DND-41 (cell line): ENCODE measurements around the gene FAM193A.
A peak's percentile ranks its signal among the peaks of the same experiment; 100 is the strongest.

Experiments
- ATAC-seq: fragments of 200-7000 bp; cut with Tn5 transposase; 3 replicates; pipeline ENCODE4 v1.9.1; 2021; ENCODE audit warnings: low read depth; ENCODE audit not compliant: insufficient read depth
- DNase-seq: peaks from one replicate; pipeline ENCODE4 v3.0.0-alpha.2; 2020
- H2AFZ ChIP-seq: 2 replicates; pipeline ENCODE4 v1.6.0; 2012; ENCODE audit warnings: low read depth, low read length
- H3K27ac ChIP-seq: 2 replicates; pipeline ENCODE4 v1.5.1; 2012; ENCODE audit warnings: low read length, inconsistent platforms
- H3K27me3 ChIP-seq: fragments of 200-600 bp; sonication (generic); 2 replicates; pipeline ENCODE4 v1.6.0; 2012; ENCODE audit warnings: low read length, mild to moderate bottlenecking, inconsistent platforms; ENCODE audit not compliant: insufficient read depth, poor library complexity
- H3K36me3 ChIP-seq: 2 replicates; pipeline ENCODE4 v1.5.1; 2012; ENCODE audit warnings: low read length, inconsistent platforms; ENCODE audit not compliant: insufficient read depth
- H3K4me1 ChIP-seq: 2 replicates; pipeline ENCODE4 v1.5.1; 2012; ENCODE audit warnings: mild to moderate bottlenecking, low read length; ENCODE audit not compliant: insufficient read depth
- H3K4me2 ChIP-seq: 2 replicates; pipeline ENCODE4 v1.6.0; 2012; ENCODE audit warnings: mild to moderate bottlenecking, moderate library complexity, low read length, inconsistent platforms; ENCODE audit not compliant: insufficient read depth
- H3K4me3 ChIP-seq, 2 experiments: fragments of 200-600 bp in 1 of 2; shearing (Covaris generic) in 1 of 2; 2 replicates each; pipeline ENCODE4 v1.5.1; 2012 to 2016; ENCODE audit warnings: inconsistent platforms in 2 of 2, low read length in 2 of 2, mild to moderate bottlenecking in 2 of 2, low read depth in 1 of 2, moderate library complexity in 1 of 2
- H3K79me2 ChIP-seq: 2 replicates; pipeline ENCODE4 v1.6.0; 2012; ENCODE audit warnings: low read length, inconsistent platforms; ENCODE audit not compliant: insufficient read depth
- H3K9ac ChIP-seq: 2 replicates; pipeline ENCODE4 v1.6.0; 2012; ENCODE audit warnings: low read depth, mild to moderate bottlenecking, inconsistent platforms, low read length, moderate library complexity
- H3K9me3 ChIP-seq: 2 replicates; pipeline ENCODE4 v1.5.1; 2012; ENCODE audit warnings: low read length, moderate library complexity, mild to moderate bottlenecking, inconsistent platforms; ENCODE audit not compliant: insufficient read depth, severe bottlenecking
- H4K20me1 ChIP-seq: 2 replicates; pipeline ENCODE4 v1.6.0; 2012; ENCODE audit warnings: low read length; ENCODE audit not compliant: insufficient read depth
- EZH2 ChIP-seq: IDR thresholded peaks from 3 replicates; pipeline ENCODE4 v1.6.1; 2012; ENCODE audit warnings: borderline replicate concordance, low read depth, mild to moderate bottlenecking, moderate library complexity, low read length, inconsistent platforms; ENCODE audit not compliant: severe bottlenecking
- TF ChIP-seq, protein P1 (sequence below): IDR thresholded peaks from 2 replicates; pipeline ENCODE4 v1.5.1; 2012; ENCODE audit warnings: borderline replicate concordance, low read length, moderate library complexity, mild to moderate bottlenecking; ENCODE audit not compliant: poor library complexity, severe bottlenecking; ENCODE audit errors: extremely low read depth

The FAM193A gene, protein sequence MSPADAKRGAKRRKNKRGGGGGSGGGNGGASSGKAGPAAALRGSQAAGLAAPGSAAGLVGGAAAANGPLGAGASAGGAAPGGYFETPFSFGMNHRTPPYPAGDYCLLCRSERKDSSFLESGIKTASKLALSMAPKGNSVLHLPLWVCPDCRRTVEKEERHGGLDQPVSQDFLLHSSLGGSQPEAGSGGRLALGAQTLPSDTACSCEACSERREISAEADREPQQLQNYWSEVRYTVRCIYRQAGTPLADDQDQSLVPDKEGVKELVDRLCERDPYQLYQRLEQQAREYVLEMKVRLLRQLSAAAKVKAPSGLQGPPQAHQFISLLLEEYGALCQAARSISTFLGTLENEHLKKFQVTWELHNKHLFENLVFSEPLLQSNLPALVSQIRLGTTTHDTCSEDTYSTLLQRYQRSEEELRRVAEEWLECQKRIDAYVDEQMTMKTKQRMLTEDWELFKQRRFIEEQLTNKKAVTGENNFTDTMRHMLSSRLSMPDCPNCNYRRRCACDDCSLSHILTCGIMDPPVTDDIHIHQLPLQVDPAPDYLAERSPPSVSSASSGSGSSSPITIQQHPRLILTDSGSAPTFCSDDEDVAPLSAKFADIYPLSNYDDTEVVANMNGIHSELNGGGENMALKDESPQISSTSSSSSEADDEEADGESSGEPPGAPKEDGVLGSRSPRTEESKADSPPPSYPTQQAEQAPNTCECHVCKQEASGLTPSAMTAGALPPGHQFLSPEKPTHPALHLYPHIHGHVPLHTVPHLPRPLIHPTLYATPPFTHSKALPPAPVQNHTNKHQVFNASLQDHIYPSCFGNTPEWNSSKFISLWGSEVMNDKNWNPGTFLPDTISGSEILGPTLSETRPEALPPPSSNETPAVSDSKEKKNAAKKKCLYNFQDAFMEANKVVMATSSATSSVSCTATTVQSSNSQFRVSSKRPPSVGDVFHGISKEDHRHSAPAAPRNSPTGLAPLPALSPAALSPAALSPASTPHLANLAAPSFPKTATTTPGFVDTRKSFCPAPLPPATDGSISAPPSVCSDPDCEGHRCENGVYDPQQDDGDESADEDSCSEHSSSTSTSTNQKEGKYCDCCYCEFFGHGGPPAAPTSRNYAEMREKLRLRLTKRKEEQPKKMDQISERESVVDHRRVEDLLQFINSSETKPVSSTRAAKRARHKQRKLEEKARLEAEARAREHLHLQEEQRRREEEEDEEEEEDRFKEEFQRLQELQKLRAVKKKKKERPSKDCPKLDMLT (N-terminal part only)

DNA sequence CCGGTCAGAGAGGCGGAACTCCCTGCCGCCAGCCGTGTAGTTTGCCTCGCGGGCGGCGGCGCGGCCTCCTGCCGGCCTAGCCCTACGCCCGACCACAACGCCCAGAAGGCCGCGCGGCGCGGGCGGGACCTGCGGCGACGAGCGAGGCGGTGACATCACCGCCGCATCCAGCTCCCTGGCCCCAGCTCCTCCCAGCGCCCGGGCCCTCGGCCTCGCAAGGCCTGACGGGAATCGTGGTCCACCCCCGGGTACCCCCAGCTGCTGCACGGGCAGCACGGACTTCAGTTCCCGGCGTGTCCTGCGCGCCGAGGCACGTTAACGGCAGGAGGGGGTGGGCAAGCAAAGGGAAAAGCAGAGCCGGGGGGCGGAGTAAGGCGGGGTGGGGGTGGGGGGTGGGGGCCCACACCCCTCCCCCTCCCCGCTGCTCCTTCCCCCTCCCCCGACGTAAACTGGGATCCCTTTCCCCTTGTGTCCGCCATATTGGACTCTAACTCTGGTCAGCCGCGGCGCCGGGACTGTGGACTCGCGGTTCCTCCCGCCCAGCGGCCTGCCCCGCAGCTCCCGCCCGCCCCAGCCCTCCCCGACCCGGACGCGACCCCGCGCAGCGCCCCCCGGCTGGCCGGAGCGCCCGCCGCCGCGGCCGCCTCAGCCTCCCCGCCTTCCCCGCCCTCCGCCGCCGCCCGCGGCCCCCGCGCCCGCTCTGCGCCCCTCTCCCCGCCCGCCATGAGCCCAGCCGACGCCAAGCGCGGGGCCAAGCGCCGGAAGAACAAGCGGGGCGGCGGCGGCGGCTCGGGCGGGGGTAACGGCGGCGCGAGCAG, at the start of gene FAM193A:
Gene FAM193A, plus strand, starts transcription at position 455 of the 818 bp plus-strand sequence. Its CDS starts 269 bp downstream, at position 724.
- no peak for TF ChIP-seq EZH2
- TF ChIP-seq, protein P1, sequence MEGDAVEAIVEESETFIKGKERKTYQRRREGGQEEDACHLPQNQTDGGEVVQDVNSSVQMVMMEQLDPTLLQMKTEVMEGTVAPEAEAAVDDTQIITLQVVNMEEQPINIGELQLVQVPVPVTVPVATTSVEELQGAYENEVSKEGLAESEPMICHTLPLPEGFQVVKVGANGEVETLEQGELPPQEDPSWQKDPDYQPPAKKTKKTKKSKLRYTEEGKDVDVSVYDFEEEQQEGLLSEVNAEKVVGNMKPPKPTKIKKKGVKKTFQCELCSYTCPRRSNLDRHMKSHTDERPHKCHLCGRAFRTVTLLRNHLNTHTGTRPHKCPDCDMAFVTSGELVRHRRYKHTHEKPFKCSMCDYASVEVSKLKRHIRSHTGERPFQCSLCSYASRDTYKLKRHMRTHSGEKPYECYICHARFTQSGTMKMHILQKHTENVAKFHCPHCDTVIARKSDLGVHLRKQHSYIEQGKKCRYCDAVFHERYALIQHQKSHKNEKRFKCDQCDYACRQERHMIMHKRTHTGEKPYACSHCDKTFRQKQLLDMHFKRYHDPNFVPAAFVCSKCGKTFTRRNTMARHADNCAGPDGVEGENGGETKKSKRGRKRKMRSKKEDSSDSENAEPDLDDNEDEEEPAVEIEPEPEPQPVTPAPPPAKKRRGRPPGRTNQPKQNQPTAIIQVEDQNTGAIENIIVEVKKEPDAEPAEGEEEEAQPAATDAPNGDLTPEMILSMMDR, result no peak
- peak; percentile 100 for DNase-seq
- H3K27me3 ChIP-seq, result no peaks in the 10 kb centered on the region
- peak within 1 kb of the TSS; percentile 85 for H3K9ac ChIP-seq
- peaks cover 37% of the 10 kb centered on the region for H4K20me1 ChIP-seq
- no peaks in the 10 kb centered on the region for H3K9me3 ChIP-seq
- peak within 1 kb of the TSS; percentile 67 to 79 for H3K4me3 ChIP-seq
- H3K36me3 ChIP-seq, result peaks cover 8% of the 10 kb centered on the region; the same call in 1 of the 2 replicates
- H3K79me2 ChIP-seq, result peaks cover 47% of the 10 kb centered on the region
- peak within 1 kb of the TSS; percentile 89 for H3K4me2 ChIP-seq
- peak; percentile 93 for ATAC-seq
- H2AFZ ChIP-seq, result peak within 1 kb of the TSS; percentile 90
- peak within 1 kb of the TSS; percentile 83 for H3K27ac ChIP-seq
- H3K4me1 ChIP-seq, result peaks cover 32% of the 10 kb centered on the region

DNA sequence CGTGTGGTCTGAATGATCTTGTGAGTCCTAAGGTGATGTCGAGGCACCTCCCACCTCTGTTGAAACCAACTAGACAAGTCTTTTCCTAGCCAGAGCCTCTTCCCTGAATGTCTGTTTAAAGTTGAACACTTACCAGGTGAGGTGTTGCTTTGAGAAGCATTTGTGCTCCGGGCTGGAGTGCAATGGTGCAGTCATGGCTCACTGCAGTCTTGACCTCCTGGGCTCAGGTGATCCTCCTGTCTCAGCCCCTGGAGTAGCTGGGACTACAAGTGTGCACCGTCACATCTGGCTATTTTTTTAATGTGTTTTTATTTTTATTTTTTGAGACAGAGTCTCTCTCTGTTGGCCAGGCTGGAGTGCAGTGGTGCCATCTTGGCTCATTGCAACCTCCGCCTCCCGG, 49.5 kb upstream of the FAM193A start:
- Histone ChIP-seq H3K27me3 (no peaks in the 10 kb centered on the region), H3K9me3 (no peaks in the 10 kb centered on the region), H3K79me2 (peaks cover 100% of the 10 kb centered on the region), H3K4me1 (no peaks in the 10 kb centered on the region), H4K20me1 (peaks cover 93% of the 10 kb centered on the region), H2AFZ (no peak overlapping the region), H3K36me3 (peaks cover 64% of the 10 kb centered on the region), H3K9ac (no peak overlapping the region), H3K27ac (no peak overlapping the region), H3K4me3 (no peak overlapping the region), H3K4me2 (no peak overlapping the region)
- TF ChIP-seq, protein P1, result no peak
- no peak for TF ChIP-seq EZH2
- no peak for DNase-seq
- no peak for ATAC-seq

DNA sequence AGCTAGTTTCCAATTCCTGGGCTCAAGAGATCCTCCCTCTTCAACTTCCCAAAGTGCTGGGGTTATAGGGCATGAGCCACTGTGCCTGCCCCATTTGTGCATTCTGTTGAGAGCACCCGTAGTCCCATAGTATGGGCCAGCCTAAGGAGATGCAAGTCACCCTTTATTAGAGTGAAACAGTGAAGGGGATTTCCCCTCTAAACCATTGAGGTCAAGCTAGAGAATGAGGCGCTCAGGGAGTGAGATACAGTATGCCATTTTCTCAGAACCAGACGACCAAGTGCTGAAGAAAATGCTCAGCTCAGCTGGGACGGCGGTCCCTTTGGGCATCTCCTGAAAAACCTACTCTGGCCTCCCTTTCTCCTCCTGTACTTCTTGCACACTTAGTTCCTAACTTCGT, 48.8 kb upstream of the FAM193A start:
- Histone ChIP-seq H3K4me1 (no peaks in the 10 kb centered on the region), H3K9me3 (no peaks in the 10 kb centered on the region), H3K27ac (no peak overlapping the region), H3K79me2 (peaks cover 100% of the 10 kb centered on the region), H3K9ac (no peak overlapping the region), H4K20me1 (peaks cover 93% of the 10 kb centered on the region), H3K4me3 (no peak overlapping the region), H3K36me3 (peaks cover 70% of the 10 kb centered on the region), H2AFZ (no peak overlapping the region), H3K4me2 (no peak overlapping the region), H3K27me3 (no peaks in the 10 kb centered on the region)
- ATAC-seq, result no peak
- TF ChIP-seq, protein P1, result no peak
- no peak for TF ChIP-seq EZH2
- DNase-seq, result no peak
